B cell (primary cell): Measurements from ENCODE around the gene FBXO41. TPM values are rescaled to one million over a fixed set of nuclear protein-coding genes. Genes with fewer than 3 reads are reported as not detected.

ENCODE experiments used
- ATAC-seq: fragments of 200-7000 bp; cut with Tn5 transposase; one replicate; pipeline ENCODE4 v1.10.0; 2021; ENCODE audit warnings: low read depth, mild to moderate bottlenecking, moderate number of reproducible peaks, moderate library complexity
- CTCF ChIA-PET: fragments of 350-600 bp; sonication (Branson Sonifier 250); formaldehyde crosslinking; loops from one replicate; lab custom pipeline; 2021; ENCODE audit warnings: antibody characterized with exemption, inconsistent platforms; lab: Charles Lee
- POLR2A ChIA-PET: fragments of 350-600 bp; sonication (Branson Sonifier 250); formaldehyde crosslinking; loops from one replicate; lab custom pipeline; 2021; ENCODE audit warnings: antibody characterized with exemption; lab: Charles Lee
- DNase-seq: peaks from one replicate; pipeline ENCODE4 v3.0.0; 2013
- H2AFZ ChIP-seq: 2 replicates; pipeline ENCODE4 v1.6.1; 2012; ENCODE audit warnings: mild to moderate bottlenecking, low read depth, low read length; ENCODE audit not compliant: insufficient read depth, poor library complexity, severe bottlenecking
- H3K27ac ChIP-seq, 2 donors: 1 replicate in 1 of 2; 2 replicates in 1 of 2; pipeline ENCODE4 v1.5.1; 2012 to 2013; ENCODE audit warnings: low read length in 2 of 2, mild to moderate bottlenecking in 2 of 2, moderate library complexity in 1 of 2
- H3K27me3 ChIP-seq, 4 experiments: fragments of 200-600 bp in 1 of 4; sonication (generic) in 1 of 4; replicated peaks in 1 of 4; 1 replicate in 2 of 4; 2 replicates in 2 of 4; pipeline versions ENCODE4 v1.6.1 to v1.7.0; 2013 to 2016; ENCODE audit warnings: low read length in 3 of 4, mild to moderate bottlenecking in 2 of 4, mixed read lengths in 1 of 4, moderate library complexity in 1 of 4; ENCODE audit not compliant: insufficient read depth in 4 of 4, control insufficient read depth in 3 of 4; ENCODE audit errors: control extremely low read depth in 1 of 4
- H3K36me3 ChIP-seq, 2 experiments: replicated peaks in 1 of 2; 1 replicate in 1 of 2; 2 replicates in 1 of 2; pipeline versions ENCODE4 v1.6.1 to v1.7.1; 2013; ENCODE audit warnings: low read length in 1 of 2; ENCODE audit not compliant: insufficient read depth in 2 of 2, control insufficient read depth in 1 of 2; ENCODE audit errors: control extremely low read depth in 1 of 2, extremely low read depth in 1 of 2
- H3K4me1 ChIP-seq, 2 donors: fragments of 200-600 bp in 1 of 2; sonication (generic) in 1 of 2; 1 replicate in 1 of 2; 2 replicates in 1 of 2; pipeline versions ENCODE4 v1.5.1 to v1.6.1; 2013 to 2017; ENCODE audit warnings: low read length in 2 of 2; ENCODE audit not compliant: control insufficient read depth in 2 of 2, insufficient read depth in 2 of 2
- H3K4me2 ChIP-seq: replicated peaks from 2 replicates; pipeline ENCODE3; 2012; ENCODE audit warnings: mild to moderate bottlenecking, low read depth, low read length; ENCODE audit not compliant: poor library complexity, severe bottlenecking
- H3K4me3 ChIP-seq, 5 experiments: fragments of 200-600 bp in 1 of 5; sonication (generic) in 1 of 5; 1 replicate in 3 of 5; 2 replicates in 2 of 5; pipeline versions ENCODE4 v1.5.1 to v1.7.0; 2011 to 2016; ENCODE audit warnings: low read length in 4 of 5, mild to moderate bottlenecking in 4 of 5, low read depth in 2 of 5, control low read depth in 1 of 5, moderate library complexity in 1 of 5; ENCODE audit not compliant: insufficient read depth in 1 of 5; ENCODE audit errors: control extremely low read depth in 1 of 5, extremely low read depth in 1 of 5
- H3K79me2 ChIP-seq: fragments of 200-600 bp; sonication (generic); one replicate; pipeline ENCODE4 v1.6.0; 2016; ENCODE audit warnings: low read length; ENCODE audit not compliant: control insufficient read depth, insufficient read depth
- H3K9ac ChIP-seq: fragments of 200-600 bp; sonication (generic); 2 replicates; pipeline ENCODE4 v1.6.1; 2017; ENCODE audit warnings: mild to moderate bottlenecking, low read length, moderate library complexity
- H3K9me3 ChIP-seq, 3 donors: one replicate each; pipeline versions ENCODE4 v1.6.1 to v1.7.1; 2013; ENCODE audit warnings: low read length in 2 of 3; ENCODE audit not compliant: control insufficient read depth in 2 of 3, insufficient read depth in 1 of 3; ENCODE audit errors: control extremely low read depth in 1 of 3
- H4K20me1 ChIP-seq: 2 replicates; pipeline ENCODE4 v1.6.0; 2012; ENCODE audit warnings: mild to moderate bottlenecking, low read length; ENCODE audit not compliant: insufficient read depth, control insufficient read depth, poor library complexity, severe bottlenecking
- H3K27ac Mint-ChIP-seq: one replicate; pipeline ENCODE4 v1.8.0; 2021; ENCODE audit warnings: mixed read lengths
- H3K27me3 Mint-ChIP-seq: one replicate; pipeline ENCODE4 v1.8.0; 2021; ENCODE audit warnings: mixed read lengths
- H3K4me1 Mint-ChIP-seq: one replicate; pipeline ENCODE4 v1.8.0; 2021; ENCODE audit warnings: mixed read lengths
- H3K4me3 Mint-ChIP-seq: one replicate; pipeline ENCODE4 v1.8.0; 2021; ENCODE audit warnings: mixed read lengths
- H3K9me3 Mint-ChIP-seq: one replicate; pipeline ENCODE4 v1.8.0; 2022; ENCODE audit warnings: mixed read lengths; ENCODE audit not compliant: insufficient read depth
- CTCF ChIP-seq: fragments of 200-600 bp; IDR thresholded peaks from one replicate; pipeline ENCODE4 v1.8.0; 2022; ENCODE audit warnings: antibody characterized with exemption, mild to moderate bottlenecking
- EZH2 ChIP-seq: IDR thresholded peaks from 2 replicates; pipeline ENCODE4 v1.6.1; 2012; ENCODE audit warnings: borderline replicate concordance, low read depth, mild to moderate bottlenecking, moderate library complexity, low read length; ENCODE audit not compliant: insufficient read depth, poor library complexity, severe bottlenecking
- WGBS: methylation state at CpG from one replicate; pipeline ENCODE4 v1.1.5; 2013; ENCODE audit warnings: missing lambda C conversion rate; ENCODE audit not compliant: insufficient coverage; 5-methylcytosine and 5-hydroxymethylcytosine counted together
- intact Hi-C: fragments of 100-400 bp; cut with micrococcal nuclease; formaldehyde crosslinking; loops from one replicate; pipeline ENCODE4 v1.10.0; 2022
- polyA plus RNA-seq: library from polyadenylated mRNA; depleted of rRNA; stranded (reverse); fragments of >200 nt; gene quantifications from 2 replicates; pipeline ENCODE4 v1.2.3, GENCODE V29; 2012
- total RNA-seq, 2 donors: library from RNA; stranded (reverse); fragments of 120-200 nt in 1 of 2; gene quantifications; 1 replicate in 1 of 2; 2 replicates in 1 of 2; pipeline versions ENCODE4 v1.2.3 to v1.2.4, GENCODE V29; 2013 to 2022

The FBXO41 gene
- total and polyA plus RNA-seq, 2 donors (not counting 1 experiment from before 2014, with no cell fraction given), result 25.2 to 29.6 TPM

GRCh38 chr2:73237168-73237567 lies 47.1 kb downstream of the FBXO41 start:
- Histone ChIP-seq H3K4me3 (no peak overlapping the region), H3K9ac (no peak overlapping the region), H3K4me2 (no peak overlapping the region), H3K27me3 (no peaks in the 10 kb centered on the region), H3K36me3 (peaks cover 16 to 24% of the 10 kb centered on the region in 2 experiments), H3K4me1 (peaks cover 18 to 20% of the 10 kb centered on the region in 2 donors), H3K79me2 (peaks cover 43% of the 10 kb centered on the region), H3K9me3 (no peaks in the 10 kb centered on the region), H2AFZ (no peak overlapping the region), H3K27ac (no peak overlapping the region), H4K20me1 (peaks cover 54% of the 10 kb centered on the region)
- POLR2A ChIA-PET, result no interaction called here
- Mint-ChIP-seq H3K9me3 (no peaks in the 10 kb centered on the region), H3K27me3 (no peaks in the 10 kb centered on the region), H3K4me1 (peaks cover 42% of the 10 kb centered on the region), H3K27ac (no peak overlapping the region), H3K4me3 (no peak overlapping the region)
- DNase-seq (no peak), ATAC-seq (no peak)
- WGBS, result 40% methylated on average over 1 of the region's 1 CpG
- no peak for TF ChIP-seq EZH2
- no peak for TF ChIP-seq CTCF
- intact Hi-C loops, result no loop called here
- CTCF ChIA-PET, result interaction anchor here (2.5 kb wide), 1 partner anchor 24 kb away, joined by 7 read pairs; no protein-coding TSS in a partner anchor

- ATAC-seq (no peak), DNase-seq (peak; percentile 30)
- TF ChIP-seq CTCF (no peak), EZH2 (no peak)
- Mint-ChIP-seq H3K4me1 (peaks cover 42% of the 10 kb centered on the region), H3K9me3 (no peaks in the 10 kb centered on the region), H3K27me3 (no peaks in the 10 kb centered on the region), H3K27ac (peak overlapping the region; percentile 93), H3K4me3 (peak overlapping the region; percentile 99)
- CTCF ChIA-PET, result interaction anchor here (0.8 to 3.2 kb wide), 3 partner anchors 23 to 59 kb away, joined by 3 to 18 read pairs (median 7); no protein-coding TSS in a partner anchor
- Histone ChIP-seq H4K20me1 (peaks cover 43% of the 10 kb centered on the region), H3K79me2 (peaks cover 43% of the 10 kb centered on the region), H3K9ac (peak overlapping the region; percentile 75), H2AFZ (peak overlapping the region; percentile 99), H3K4me1 (peaks cover 18 to 20% of the 10 kb centered on the region in 2 donors), H3K4me3 (peak overlapping the region in 3 of 5 experiments; percentile 89 to 98 (median 94)), H3K27me3 (no peaks in the 10 kb centered on the region), H3K9me3 (no peaks in the 10 kb centered on the region), H3K4me2 (peak overlapping the region; percentile 99), H3K27ac (peak overlapping the region; percentile 87 to 90), H3K36me3 (peaks cover 15 to 21% of the 10 kb centered on the region in 2 experiments)
- intact Hi-C loops, result no loop called here
- 62% methylated on average over 9 of the region's 11 CpGs for WGBS
- POLR2A ChIA-PET, result no interaction called here
These were observed 48.8 kb downstream of the FBXO41 start for GRCh38 chr2:73235315-73236028.
